Ishikawa (cell line): ENCODE measurements around the gene PPP1R3F.

Experiments used
- CEBPB ChIP-seq: IDR thresholded peaks from 2 replicates; pipeline ENCODE4 v1.6.1; 2012
- CREB1 ChIP-seq: IDR thresholded peaks from 2 replicates; pipeline ENCODE4 v1.6.1; 2012; ENCODE audit warnings: low read depth
- EGR1 ChIP-seq: IDR thresholded peaks from 2 replicates; pipeline ENCODE4 v1.6.1; 2012
- EP300 ChIP-seq: IDR thresholded peaks from 2 replicates; pipeline ENCODE4 v1.6.1; 2012; ENCODE audit warnings: borderline replicate concordance
- FOXM1 ChIP-seq: IDR thresholded peaks from 2 replicates; pipeline ENCODE4 v1.6.1; 2012; ENCODE audit warnings: low read depth, borderline replicate concordance
- NFIC ChIP-seq: IDR thresholded peaks from 2 replicates; pipeline ENCODE4 v1.6.1; 2012
- RAD21 ChIP-seq: IDR thresholded peaks from 2 replicates; pipeline ENCODE4 v1.6.1; 2012; ENCODE audit warnings: low read depth
- TAF1 ChIP-seq: IDR thresholded peaks from 2 replicates; pipeline ENCODE4 v1.6.1; 2012; ENCODE audit warnings: low read depth, mild to moderate bottlenecking
- TCF12 ChIP-seq: IDR thresholded peaks from 2 replicates; pipeline ENCODE4 v1.6.1; 2012; ENCODE audit warnings: low read depth
- TEAD4 ChIP-seq: IDR thresholded peaks from 2 replicates; pipeline ENCODE4 v1.6.1; 2012
- YY1 ChIP-seq: IDR thresholded peaks from 2 replicates; pipeline ENCODE4 v1.6.1; 2012; ENCODE audit warnings: low read depth
- ZBTB7A ChIP-seq: IDR thresholded peaks from 2 replicates; pipeline ENCODE4 v1.6.1; 2012; ENCODE audit warnings: low read depth
- TF ChIP-seq, protein P1 (sequence below): IDR thresholded peaks from 2 replicates; pipeline ENCODE4 v1.6.1; 2012
- TF ChIP-seq, protein P2 (sequence below): IDR thresholded peaks from 2 replicates; pipeline ENCODE4 v1.6.1; 2012
- TF ChIP-seq, protein P3 (sequence below): IDR thresholded peaks from 2 replicates; pipeline ENCODE4 v1.6.1; 2012; ENCODE audit warnings: low read depth, mild to moderate bottlenecking

The PPP1R3F gene

GRCh38 chrX:49250578-49250977 lies 19.0 kb upstream of the PPP1R3F start:
- TF ChIP-seq, protein P1, sequence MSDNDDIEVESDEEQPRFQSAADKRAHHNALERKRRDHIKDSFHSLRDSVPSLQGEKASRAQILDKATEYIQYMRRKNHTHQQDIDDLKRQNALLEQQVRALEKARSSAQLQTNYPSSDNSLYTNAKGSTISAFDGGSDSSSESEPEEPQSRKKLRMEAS = no peak
- TF ChIP-seq, protein P2, sequence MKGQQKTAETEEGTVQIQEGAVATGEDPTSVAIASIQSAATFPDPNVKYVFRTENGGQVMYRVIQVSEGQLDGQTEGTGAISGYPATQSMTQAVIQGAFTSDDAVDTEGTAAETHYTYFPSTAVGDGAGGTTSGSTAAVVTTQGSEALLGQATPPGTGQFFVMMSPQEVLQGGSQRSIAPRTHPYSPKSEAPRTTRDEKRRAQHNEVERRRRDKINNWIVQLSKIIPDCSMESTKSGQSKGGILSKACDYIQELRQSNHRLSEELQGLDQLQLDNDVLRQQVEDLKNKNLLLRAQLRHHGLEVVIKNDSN = no peak

- no peak for TF ChIP-seq YY1
- TF ChIP-seq EGR1 = no peak
- no peak for TF ChIP-seq TEAD4
- no peak for TF ChIP-seq NFIC
- no peak for TF ChIP-seq TCF12
- TF ChIP-seq FOXM1 = no peak
- no peak for TF ChIP-seq TAF1
- TF ChIP-seq EP300 = no peak
- TF ChIP-seq RAD21 = no peak
- no peak for TF ChIP-seq CREB1
- TF ChIP-seq, protein P2 = no peak
Measured at GRCh38 chrX:49251325-49251724, 18.3 kb upstream of the PPP1R3F start.

GRCh38 chrX:49254639-49255038 lies 15.0 kb upstream of the PPP1R3F start:
- no peak for TF ChIP-seq EP300
- TF ChIP-seq, protein P1 = no peak
- TF ChIP-seq TEAD4 = no peak
- no peak for TF ChIP-seq TAF1

GRCh38 chrX:49256268-49256995 lies 13.2 kb upstream of the PPP1R3F start:
- TF ChIP-seq EGR1 = no peak
- no peak for TF ChIP-seq NFIC
- no peak for TF ChIP-seq EP300
- no peak for TF ChIP-seq ZBTB7A
- TF ChIP-seq RAD21 = no peak
- no peak for TF ChIP-seq FOXM1
- TF ChIP-seq YY1 = no peak
- no peak for TF ChIP-seq TEAD4
- TF ChIP-seq, protein P3, sequence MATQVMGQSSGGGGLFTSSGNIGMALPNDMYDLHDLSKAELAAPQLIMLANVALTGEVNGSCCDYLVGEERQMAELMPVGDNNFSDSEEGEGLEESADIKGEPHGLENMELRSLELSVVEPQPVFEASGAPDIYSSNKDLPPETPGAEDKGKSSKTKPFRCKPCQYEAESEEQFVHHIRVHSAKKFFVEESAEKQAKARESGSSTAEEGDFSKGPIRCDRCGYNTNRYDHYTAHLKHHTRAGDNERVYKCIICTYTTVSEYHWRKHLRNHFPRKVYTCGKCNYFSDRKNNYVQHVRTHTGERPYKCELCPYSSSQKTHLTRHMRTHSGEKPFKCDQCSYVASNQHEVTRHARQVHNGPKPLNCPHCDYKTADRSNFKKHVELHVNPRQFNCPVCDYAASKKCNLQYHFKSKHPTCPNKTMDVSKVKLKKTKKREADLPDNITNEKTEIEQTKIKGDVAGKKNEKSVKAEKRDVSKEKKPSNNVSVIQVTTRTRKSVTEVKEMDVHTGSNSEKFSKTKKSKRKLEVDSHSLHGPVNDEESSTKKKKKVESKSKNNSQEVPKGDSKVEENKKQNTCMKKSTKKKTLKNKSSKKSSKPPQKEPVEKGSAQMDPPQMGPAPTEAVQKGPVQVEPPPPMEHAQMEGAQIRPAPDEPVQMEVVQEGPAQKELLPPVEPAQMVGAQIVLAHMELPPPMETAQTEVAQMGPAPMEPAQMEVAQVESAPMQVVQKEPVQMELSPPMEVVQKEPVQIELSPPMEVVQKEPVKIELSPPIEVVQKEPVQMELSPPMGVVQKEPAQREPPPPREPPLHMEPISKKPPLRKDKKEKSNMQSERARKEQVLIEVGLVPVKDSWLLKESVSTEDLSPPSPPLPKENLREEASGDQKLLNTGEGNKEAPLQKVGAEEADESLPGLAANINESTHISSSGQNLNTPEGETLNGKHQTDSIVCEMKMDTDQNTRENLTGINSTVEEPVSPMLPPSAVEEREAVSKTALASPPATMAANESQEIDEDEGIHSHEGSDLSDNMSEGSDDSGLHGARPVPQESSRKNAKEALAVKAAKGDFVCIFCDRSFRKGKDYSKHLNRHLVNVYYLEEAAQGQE = no peak
- no peak for TF ChIP-seq CEBPB
- TF ChIP-seq TCF12 = no peak
- TF ChIP-seq, protein P1 = no peak
- TF ChIP-seq, protein P2 = no peak
- TF ChIP-seq TAF1 = no peak
- no peak for TF ChIP-seq CREB1

DNA sequence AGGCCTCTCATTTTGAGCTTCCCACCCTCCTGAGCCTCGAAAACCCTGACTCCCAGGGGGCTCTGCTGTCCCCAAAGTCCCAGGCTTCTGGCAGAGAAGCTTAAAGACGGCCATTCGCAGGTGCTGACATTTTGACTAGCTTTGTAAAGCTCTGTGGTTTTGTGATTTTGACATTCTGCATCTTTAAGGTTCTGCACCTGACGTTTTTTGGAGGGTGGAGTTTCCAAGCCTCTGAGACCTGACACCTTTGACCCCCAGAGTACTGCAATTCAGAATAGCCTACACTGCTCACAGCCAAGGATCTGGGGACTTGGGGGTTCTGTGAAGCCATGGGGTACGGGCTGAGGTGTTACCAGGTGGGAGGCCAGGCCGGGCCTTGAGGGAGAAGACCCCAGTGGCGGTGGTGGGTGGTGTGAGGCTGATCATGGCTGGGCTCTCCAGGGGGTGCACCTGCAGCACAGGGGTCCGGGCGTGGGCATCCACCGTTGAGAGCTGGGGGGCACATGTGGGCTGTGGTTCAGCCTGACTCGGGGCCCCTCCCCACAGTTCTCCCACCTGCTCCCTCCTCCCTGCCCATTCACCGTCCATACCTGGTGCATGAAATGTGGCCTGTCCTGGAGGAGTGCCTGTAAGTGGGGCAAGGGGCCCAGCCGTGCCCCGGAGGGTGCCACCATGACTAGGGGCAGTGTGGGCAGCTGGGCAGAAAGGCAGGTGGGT lies 12.4 kb upstream of the PPP1R3F start:
- TF ChIP-seq RAD21 (no peak), NFIC (no peak), CEBPB (no peak), EP300 (no peak), CREB1 (no peak), FOXM1 (no peak), EGR1 (no peak), TEAD4 (no peak), ZBTB7A (no peak), TCF12 (no peak), TAF1 (no peak)
- TF ChIP-seq, protein P2 = no peak
- TF ChIP-seq, protein P1 = no peak
- TF ChIP-seq, protein P3 = no peak
